ENCODE measurements around the gene GRIK1.

GRCh38 chr21:29506214-29506613 is 433.6 kb downstream of the GRIK1 start:
- TF ChIP-seq, protein P1, sequence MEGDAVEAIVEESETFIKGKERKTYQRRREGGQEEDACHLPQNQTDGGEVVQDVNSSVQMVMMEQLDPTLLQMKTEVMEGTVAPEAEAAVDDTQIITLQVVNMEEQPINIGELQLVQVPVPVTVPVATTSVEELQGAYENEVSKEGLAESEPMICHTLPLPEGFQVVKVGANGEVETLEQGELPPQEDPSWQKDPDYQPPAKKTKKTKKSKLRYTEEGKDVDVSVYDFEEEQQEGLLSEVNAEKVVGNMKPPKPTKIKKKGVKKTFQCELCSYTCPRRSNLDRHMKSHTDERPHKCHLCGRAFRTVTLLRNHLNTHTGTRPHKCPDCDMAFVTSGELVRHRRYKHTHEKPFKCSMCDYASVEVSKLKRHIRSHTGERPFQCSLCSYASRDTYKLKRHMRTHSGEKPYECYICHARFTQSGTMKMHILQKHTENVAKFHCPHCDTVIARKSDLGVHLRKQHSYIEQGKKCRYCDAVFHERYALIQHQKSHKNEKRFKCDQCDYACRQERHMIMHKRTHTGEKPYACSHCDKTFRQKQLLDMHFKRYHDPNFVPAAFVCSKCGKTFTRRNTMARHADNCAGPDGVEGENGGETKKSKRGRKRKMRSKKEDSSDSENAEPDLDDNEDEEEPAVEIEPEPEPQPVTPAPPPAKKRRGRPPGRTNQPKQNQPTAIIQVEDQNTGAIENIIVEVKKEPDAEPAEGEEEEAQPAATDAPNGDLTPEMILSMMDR (IDR thresholded peaks at IDR 0.05; ENCODE audit: borderline replicate concordance, extremely low read depth, low read length, poor library complexity, severe bottlenecking), result no peak
- TF ChIP-seq EZH2 (IDR thresholded peaks at IDR 0.05; ENCODE audit: borderline replicate concordance, low read depth, low read length, severe bottlenecking), result no peak
